ENCODE results near the gene RAD51.

The RAD51 gene

DNA sequence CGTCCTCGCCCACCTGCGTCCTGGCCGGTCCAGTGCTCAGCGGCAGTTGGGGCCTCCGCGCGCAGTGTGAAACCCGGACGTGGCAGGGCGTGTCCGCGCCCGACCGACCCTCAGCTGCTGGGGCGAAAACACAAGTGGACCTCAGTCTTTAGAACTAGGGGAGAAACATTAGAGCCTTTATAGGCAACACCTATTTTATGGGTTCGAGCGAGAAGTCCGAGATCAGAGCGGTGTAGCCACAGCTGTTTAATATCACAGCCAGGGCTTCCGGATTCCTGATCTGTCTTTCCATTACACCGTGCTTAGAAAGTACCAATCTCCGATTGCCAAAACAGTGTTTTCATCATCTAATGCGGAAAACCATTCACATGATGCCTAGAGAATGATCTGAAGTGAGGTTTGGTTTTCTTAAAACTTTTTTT lies 506 bp downstream of the RAD51 start:
- TF ChIP-seq ZNF274 (IDR thresholded peaks at IDR 0.05; ENCODE audit: low read depth, low read length), result no peak
- H3K4me3 ChIP-seq (ENCODE audit: low read length), result peak overlapping the region; percentile 64

- H3K4me3 ChIP-seq (ENCODE audit: low read length), result peak overlapping the region; percentile 64
- TF ChIP-seq ZNF274 (IDR thresholded peaks at IDR 0.05; ENCODE audit: low read depth, low read length), result no peak
Measured at GRCh38 chr15:40696228-40696627, 1.3 kb downstream of the RAD51 start.

DNA sequence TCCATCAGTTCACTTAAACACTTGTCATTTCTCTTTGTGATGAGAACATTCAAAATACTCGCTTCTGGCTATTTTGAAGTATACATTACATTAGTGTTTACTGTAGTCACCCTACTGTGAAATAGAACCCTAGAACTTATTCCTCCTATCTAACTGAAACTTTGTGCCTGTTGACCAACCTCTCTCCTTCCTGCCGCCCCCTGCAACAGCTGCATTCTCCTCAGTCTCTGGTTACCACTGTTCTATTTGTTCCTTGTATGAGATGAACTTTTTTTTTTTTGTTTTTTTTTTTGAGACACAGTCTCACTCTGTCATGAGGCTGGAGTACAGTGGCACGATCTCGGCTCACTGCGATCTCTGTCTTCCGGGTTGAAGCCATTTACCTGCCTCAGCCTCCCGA lies 2.9 kb downstream of the RAD51 start:
- H3K4me3 ChIP-seq (ENCODE audit: low read length), result no peak overlapping the region
- TF ChIP-seq ZNF274 (IDR thresholded peaks at IDR 0.05; ENCODE audit: low read depth, low read length), result no peak

GRCh38 chr15:40702077-40702476 lies 7.1 kb downstream of the RAD51 start:
- no peak for TF ChIP-seq ZNF274 (IDR thresholded peaks at IDR 0.05; ENCODE audit: low read depth, low read length)
- no peak overlapping the region for H3K4me3 ChIP-seq (ENCODE audit: low read length)

DNA sequence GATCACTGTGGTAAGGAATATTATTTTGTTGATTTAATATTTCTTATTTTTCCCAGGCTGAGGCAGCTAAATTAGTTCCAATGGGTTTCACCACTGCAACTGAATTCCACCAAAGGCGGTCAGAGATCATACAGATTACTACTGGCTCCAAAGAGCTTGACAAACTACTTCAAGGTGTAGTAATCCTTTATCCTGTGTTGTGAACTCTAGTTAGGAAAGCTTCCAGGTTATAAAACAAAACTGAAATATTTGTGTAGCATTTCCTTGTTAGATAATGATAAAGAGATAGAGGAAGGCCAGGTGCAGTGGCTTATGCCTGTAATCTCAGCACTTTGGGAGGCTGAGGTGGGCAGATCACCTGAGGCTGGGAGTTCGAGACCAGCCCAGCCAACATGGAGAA lies 11.1 kb downstream of the RAD51 start:
- TF ChIP-seq ZNF274 (IDR thresholded peaks at IDR 0.05; ENCODE audit: low read depth, low read length), result no peak

GRCh38 chr15:40714144-40714543 lies 19.2 kb downstream of the RAD51 start:
- no peak for TF ChIP-seq ZNF274 (IDR thresholded peaks at IDR 0.05; ENCODE audit: low read depth, low read length)

More for the DNA sequence above, 11.1 kb downstream of the RAD51 start:
- no peak overlapping the region for H3K4me3 ChIP-seq (ENCODE audit: low read length)

GRCh38 chr15:40716165-40716564 lies 21.2 kb downstream of the RAD51 start:
- H3K4me3 ChIP-seq (ENCODE audit: low read length), result no peak overlapping the region

More at GRCh38 chr15:40714144-40714543, 19.2 kb downstream of the RAD51 start:
- H3K4me3 ChIP-seq (ENCODE audit: low read length), result no peak overlapping the region

DNA sequence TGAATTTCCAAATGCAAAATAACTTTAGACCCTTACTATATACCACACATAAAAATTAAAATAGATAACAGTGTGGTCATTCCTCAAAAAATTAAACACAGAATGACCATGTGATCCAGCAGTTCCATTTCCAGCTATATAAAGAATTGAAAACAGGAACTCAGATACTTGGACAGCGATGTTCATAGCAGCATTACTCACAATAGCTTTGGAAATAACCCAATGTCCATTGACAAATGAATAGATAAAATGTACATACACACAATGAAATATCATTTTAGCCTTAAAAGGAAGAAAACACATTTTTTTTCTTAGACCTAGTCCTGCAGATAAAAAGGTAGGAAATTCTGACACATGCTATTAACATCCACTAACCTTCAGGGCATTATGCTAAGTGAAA lies 26.7 kb downstream of the RAD51 start:
- TF ChIP-seq ZNF274 (IDR thresholded peaks at IDR 0.05; ENCODE audit: low read depth, low read length), result no peak
- H3K4me3 ChIP-seq (ENCODE audit: low read length), result no peak overlapping the region

More at GRCh38 chr15:40716165-40716564, 21.2 kb downstream of the RAD51 start:
- TF ChIP-seq ZNF274 (IDR thresholded peaks at IDR 0.05; ENCODE audit: low read depth, low read length), result no peak

- TF ChIP-seq ZNF274 (IDR thresholded peaks at IDR 0.05; ENCODE audit: low read depth, low read length), result no peak
- no peak overlapping the region for H3K4me3 ChIP-seq (ENCODE audit: low read length)
Measured at GRCh38 chr15:40722354-40722753, 27.4 kb downstream of the RAD51 start.

- TF ChIP-seq ZNF274 (IDR thresholded peaks at IDR 0.05; ENCODE audit: low read depth, low read length), result no peak
- no peak overlapping the region for H3K4me3 ChIP-seq (ENCODE audit: low read length)
Measured at GRCh38 chr15:40722934-40723333, 28.0 kb downstream of the RAD51 start.

- TF ChIP-seq ZNF274 (IDR thresholded peaks at IDR 0.05; ENCODE audit: low read depth, low read length), result no peak
Measured at GRCh38 chr15:40723919-40724318, 28.9 kb downstream of the RAD51 start.

DNA sequence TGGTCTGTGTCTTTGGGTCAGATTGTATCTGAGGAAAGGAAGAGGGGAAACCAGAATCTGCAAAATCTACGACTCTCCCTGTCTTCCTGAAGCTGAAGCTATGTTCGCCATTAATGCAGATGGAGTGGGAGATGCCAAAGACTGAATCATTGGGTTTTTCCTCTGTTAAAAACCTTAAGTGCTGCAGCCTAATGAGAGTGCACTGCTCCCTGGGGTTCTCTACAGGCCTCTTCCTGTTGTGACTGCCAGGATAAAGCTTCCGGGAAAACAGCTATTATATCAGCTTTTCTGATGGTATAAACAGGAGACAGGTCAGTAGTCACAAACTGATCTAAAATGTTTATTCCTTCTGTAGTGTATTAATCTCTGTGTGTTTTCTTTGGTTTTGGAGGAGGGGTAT lies 36.1 kb downstream of the RAD51 start:
- TF ChIP-seq ZNF274 (IDR thresholded peaks at IDR 0.05; ENCODE audit: low read depth, low read length), result no peak
- H3K4me3 ChIP-seq (ENCODE audit: low read length), result no peak overlapping the region

More at GRCh38 chr15:40723919-40724318, 28.9 kb downstream of the RAD51 start:
- no peak overlapping the region for H3K4me3 ChIP-seq (ENCODE audit: low read length)

GRCh38 chr15:40736575-40736974 lies 41.6 kb downstream of the RAD51 start:
- H3K4me3 ChIP-seq (ENCODE audit: low read length), result no peak overlapping the region
- TF ChIP-seq ZNF274 (IDR thresholded peaks at IDR 0.05; ENCODE audit: low read depth, low read length), result no peak

DNA sequence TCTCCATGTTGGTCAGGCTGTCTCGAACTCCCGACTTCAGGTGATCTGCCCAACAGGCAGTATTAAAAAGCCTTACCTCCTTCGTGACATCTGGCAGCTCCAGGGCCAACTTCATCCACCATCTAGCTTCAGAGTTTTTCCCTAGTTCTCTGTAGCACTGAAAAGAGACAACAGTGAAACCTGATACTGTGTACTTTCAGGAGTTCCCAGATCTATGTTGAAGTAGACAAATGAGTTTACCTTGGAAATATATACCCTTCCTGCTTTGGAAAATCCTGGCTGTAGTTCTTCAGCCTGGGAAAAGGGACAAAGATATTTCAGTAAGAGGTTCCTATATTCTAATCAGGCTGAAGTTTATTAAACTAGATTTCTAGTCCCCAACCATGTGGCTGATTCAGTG lies 42.1 kb downstream of the RAD51 start:
- TF ChIP-seq ZNF274 (IDR thresholded peaks at IDR 0.05; ENCODE audit: low read depth, low read length), result no peak
- H3K4me3 ChIP-seq (ENCODE audit: low read length), result no peak overlapping the region

- H3K4me3 ChIP-seq (ENCODE audit: low read length), result no peak overlapping the region
- no peak for TF ChIP-seq ZNF274 (IDR thresholded peaks at IDR 0.05; ENCODE audit: low read depth, low read length)
Measured at GRCh38 chr15:40739047-40739446, 44.1 kb downstream of the RAD51 start.

GRCh38 chr15:40739854-40740253 lies 44.9 kb downstream of the RAD51 start:
- TF ChIP-seq ZNF274 (IDR thresholded peaks at IDR 0.05; ENCODE audit: low read depth, low read length), result no peak
- H3K4me3 ChIP-seq (ENCODE audit: low read length), result no peak overlapping the region

Measured in GM08714 (cell line).